MM.1S (cell line): ENCODE data around the gene STN1.

Source experiments
- DNase-seq: peaks from one replicate; pipeline ENCODE4 v3.0.0-alpha.2; 2015
- H2AFZ ChIP-seq: fragments of 300-600 bp; sonication (generic); 2 replicates; pipeline ENCODE4 v1.6.0; 2016; ENCODE audit warnings: antibody characterized with exemption, low read length
- H3F3A ChIP-seq: fragments of 300-600 bp; sonication (generic); 2 replicates; pipeline ENCODE4 v1.6.1; 2016; ENCODE audit warnings: mild to moderate bottlenecking, antibody characterized with exemption, low read length, moderate library complexity, mixed read lengths; ENCODE audit not compliant: insufficient read depth
- H3K27ac ChIP-seq: fragments of 300-600 bp; sonication (generic); 2 replicates; pipeline ENCODE4 v1.5.1; 2016; ENCODE audit warnings: mild to moderate bottlenecking, low read length
- H3K27me3 ChIP-seq: fragments of 300-600 bp; sonication (generic); replicated peaks from 2 replicates; pipeline ENCODE4 v1.6.0; 2016; ENCODE audit warnings: low read length; ENCODE audit not compliant: insufficient read depth
- H3K36me3 ChIP-seq: fragments of 300-600 bp; sonication (generic); replicated peaks from 2 replicates; pipeline ENCODE4 v1.6.1; 2016; ENCODE audit warnings: mild to moderate bottlenecking, low read length, mixed read lengths; ENCODE audit not compliant: insufficient read depth
- H3K4me1 ChIP-seq: fragments of 300-600 bp; sonication (generic); 2 replicates; pipeline ENCODE4 v1.6.1; 2016; ENCODE audit warnings: low read length, mixed read lengths
- H3K4me2 ChIP-seq: fragments of 300-600 bp; sonication (generic); 2 replicates; pipeline ENCODE4 v1.6.0; 2016; ENCODE audit warnings: low read depth, low read length
- H3K4me3 ChIP-seq: fragments of 300-600 bp; sonication (generic); 2 replicates; pipeline ENCODE4 v1.5.1; 2016; ENCODE audit warnings: low read length, mixed read lengths
- H3K79me2 ChIP-seq: fragments of 300-600 bp; sonication (generic); 2 replicates; pipeline ENCODE4 v1.6.1; 2016; ENCODE audit warnings: mixed run types, low read length, mixed read lengths
- H3K9ac ChIP-seq: fragments of 300-600 bp; sonication (generic); 2 replicates; pipeline ENCODE4 v1.6.1; 2016; ENCODE audit warnings: low read length, mixed read lengths
- H3K9me2 ChIP-seq: fragments of 300-600 bp; sonication (generic); replicated peaks from 2 replicates; pipeline ENCODE4 v1.6.1; 2016; ENCODE audit warnings: mild to moderate bottlenecking, low read length, mixed read lengths; ENCODE audit not compliant: insufficient read depth
- H3K9me3 ChIP-seq: fragments of 300-600 bp; sonication (generic); replicated peaks from 2 replicates; pipeline ENCODE4 v1.6.1; 2016; ENCODE audit warnings: mild to moderate bottlenecking, low read length, mixed read lengths; ENCODE audit not compliant: insufficient read depth
- H4K20me1 ChIP-seq: fragments of 300-600 bp; sonication (generic); 2 replicates; pipeline ENCODE4 v1.6.1; 2016; ENCODE audit warnings: mild to moderate bottlenecking, low read length, moderate library complexity, mixed read lengths; ENCODE audit not compliant: insufficient read depth
- CTCF ChIP-seq: fragments of 300-600 bp; sonication (generic); IDR thresholded peaks from 2 replicates; pipeline ENCODE4 v1.5.1; 2016; ENCODE audit warnings: antibody characterized with exemption, low read length, mixed read lengths
- EZH2 ChIP-seq: fragments of 300-600 bp; sonication (generic); optimal IDR thresholded peaks from 2 replicates; pipeline ENCODE3; 2017; ENCODE audit warnings: low read depth, mild to moderate bottlenecking, antibody characterized with exemption, low read length, mixed read lengths
- EZH2phosphoT487 ChIP-seq: fragments of 300-600 bp; sonication (generic); IDR thresholded peaks from 2 replicates; pipeline ENCODE4 v1.6.1; 2018; ENCODE audit warnings: antibody characterized with exemption, low read length

Gene STN1

DNA sequence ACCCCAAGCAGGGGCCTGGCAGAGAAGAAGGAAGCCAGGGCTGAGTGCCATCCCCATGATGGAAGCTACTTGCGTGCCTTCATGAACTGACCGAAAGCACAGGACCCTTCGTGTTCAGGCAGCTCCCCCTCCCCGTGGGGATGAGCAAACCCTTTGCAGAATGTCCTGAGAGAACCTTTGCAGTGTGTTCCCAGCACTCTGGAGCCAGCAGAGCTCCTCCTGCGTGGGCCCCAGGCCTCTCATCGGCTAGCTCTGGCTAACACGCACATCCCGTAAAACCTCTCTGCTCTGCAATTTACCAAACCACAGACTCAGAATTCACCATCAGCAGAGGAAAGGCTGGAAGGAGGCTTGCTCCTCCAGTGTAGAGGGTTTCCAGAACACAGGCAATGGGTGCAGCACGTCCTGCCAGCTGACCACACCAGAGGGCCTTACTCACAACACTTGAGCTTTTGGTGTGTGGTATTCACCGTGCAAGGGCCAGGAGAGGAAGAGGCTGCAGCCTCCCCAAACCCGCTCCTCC lies 65.7 kb downstream of the STN1 start:
- H2AFZ ChIP-seq: no peak overlapping the region
- no peaks in the 10 kb centered on the region for H3K9me3 ChIP-seq
- H3K4me2 ChIP-seq: no peak overlapping the region
- H3F3A ChIP-seq: no peaks in the 10 kb centered on the region
- H3K27ac ChIP-seq: no peak overlapping the region
- H3K4me1 ChIP-seq: no peaks in the 10 kb centered on the region
- H3K4me3 ChIP-seq: no peak overlapping the region
- H3K79me2 ChIP-seq: no peaks in the 10 kb centered on the region
- no peaks in the 10 kb centered on the region for H4K20me1 ChIP-seq
- peaks cover 14% of the 10 kb centered on the region for H3K27me3 ChIP-seq
- no peak for DNase-seq
- TF ChIP-seq EZH2phosphoT487 (no peak), EZH2 (no peak), CTCF (no peak)
- H3K9ac ChIP-seq: no peak overlapping the region
- H3K36me3 ChIP-seq: no peaks in the 10 kb centered on the region
- H3K9me2 ChIP-seq: no peaks in the 10 kb centered on the region

GRCh38 chr10:103851261-103851660 lies 66.7 kb downstream of the STN1 start:
- no peak for TF ChIP-seq EZH2
- H3K27me3 ChIP-seq: peaks cover 14% of the 10 kb centered on the region
- no peak overlapping the region for H2AFZ ChIP-seq
- H4K20me1 ChIP-seq: no peaks in the 10 kb centered on the region
- no peak overlapping the region for H3K4me3 ChIP-seq
- H3K4me2 ChIP-seq: no peak overlapping the region
- no peaks in the 10 kb centered on the region for H3K9me3 ChIP-seq
- DNase-seq: no peak
- H3K79me2 ChIP-seq: no peaks in the 10 kb centered on the region
- no peak overlapping the region for H3K27ac ChIP-seq
- H3F3A ChIP-seq: no peaks in the 10 kb centered on the region
- no peaks in the 10 kb centered on the region for H3K9me2 ChIP-seq
- H3K9ac ChIP-seq: no peak overlapping the region
- no peaks in the 10 kb centered on the region for H3K36me3 ChIP-seq
- peaks cover 7% of the 10 kb centered on the region for H3K4me1 ChIP-seq

DNA sequence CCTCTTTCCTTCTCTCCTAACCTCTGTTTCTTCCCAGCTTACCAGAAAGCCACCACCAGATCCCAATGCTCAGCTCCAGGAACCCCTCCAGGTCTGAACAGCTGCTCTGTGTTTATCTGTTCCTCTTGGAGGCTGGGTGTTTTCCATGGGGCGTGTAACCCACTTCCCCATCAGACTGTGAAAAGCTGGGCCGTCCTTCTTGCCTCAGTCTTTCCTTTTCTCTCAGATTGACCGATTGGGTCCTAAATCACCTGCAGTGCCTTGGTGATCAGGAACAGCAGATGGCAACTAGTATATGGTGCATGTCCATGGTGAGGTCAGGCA lies 67.5 kb downstream of the STN1 start:
- DNase-seq: no peak
- Histone ChIP-seq H3K9ac (no peak overlapping the region), H3F3A (no peaks in the 10 kb centered on the region; the same call in 1 of the 2 replicates), H3K36me3 (no peaks in the 10 kb centered on the region), H3K79me2 (no peaks in the 10 kb centered on the region), H2AFZ (no peak overlapping the region), H3K9me3 (no peaks in the 10 kb centered on the region), H3K4me1 (peaks cover 14% of the 10 kb centered on the region), H3K9me2 (no peaks in the 10 kb centered on the region), H3K4me3 (no peak overlapping the region), H4K20me1 (no peaks in the 10 kb centered on the region), H3K27me3 (peaks cover 14% of the 10 kb centered on the region), H3K27ac (no peak overlapping the region), H3K4me2 (no peak overlapping the region)
- no peak for TF ChIP-seq EZH2
- no peak for TF ChIP-seq EZH2phosphoT487
- TF ChIP-seq CTCF: no peak

GRCh38 chr10:103849880-103850571 lies 68.0 kb downstream of the STN1 start:
- Histone ChIP-seq H3K36me3 (no peaks in the 10 kb centered on the region), H2AFZ (no peak overlapping the region), H3K4me2 (no peak overlapping the region), H3K9me2 (no peaks in the 10 kb centered on the region), H3F3A (no peaks in the 10 kb centered on the region; the same call in 1 of the 2 replicates), H3K9ac (no peak overlapping the region), H3K79me2 (no peaks in the 10 kb centered on the region), H3K4me3 (no peak overlapping the region), H3K4me1 (peaks cover 15% of the 10 kb centered on the region), H3K27me3 (peaks cover 14% of the 10 kb centered on the region), H3K9me3 (no peaks in the 10 kb centered on the region), H3K27ac (no peak overlapping the region), H4K20me1 (no peaks in the 10 kb centered on the region)
- DNase-seq: no peak
- no peak for TF ChIP-seq EZH2phosphoT487
- no peak for TF ChIP-seq EZH2
- TF ChIP-seq CTCF: no peak
